ENCODE results near the gene CASKIN2. TPM values are rescaled to one million over a fixed set of nuclear protein-coding genes. Genes with fewer than 3 reads are reported as not detected.

CASKIN2 gene
- total RNA-seq, 1 experiment from 2014 or later = 8.4 TPM

GRCh38 chr17:75504347-75505151 is 10.8 kb downstream of the CASKIN2 start:
- DNase-seq (ENCODE audit: low spot score) = no peak

- no peak for DNase-seq (ENCODE audit: low spot score)
Measured at GRCh38 chr17:75503976-75504346, 11.4 kb downstream of the CASKIN2 start.

DNA sequence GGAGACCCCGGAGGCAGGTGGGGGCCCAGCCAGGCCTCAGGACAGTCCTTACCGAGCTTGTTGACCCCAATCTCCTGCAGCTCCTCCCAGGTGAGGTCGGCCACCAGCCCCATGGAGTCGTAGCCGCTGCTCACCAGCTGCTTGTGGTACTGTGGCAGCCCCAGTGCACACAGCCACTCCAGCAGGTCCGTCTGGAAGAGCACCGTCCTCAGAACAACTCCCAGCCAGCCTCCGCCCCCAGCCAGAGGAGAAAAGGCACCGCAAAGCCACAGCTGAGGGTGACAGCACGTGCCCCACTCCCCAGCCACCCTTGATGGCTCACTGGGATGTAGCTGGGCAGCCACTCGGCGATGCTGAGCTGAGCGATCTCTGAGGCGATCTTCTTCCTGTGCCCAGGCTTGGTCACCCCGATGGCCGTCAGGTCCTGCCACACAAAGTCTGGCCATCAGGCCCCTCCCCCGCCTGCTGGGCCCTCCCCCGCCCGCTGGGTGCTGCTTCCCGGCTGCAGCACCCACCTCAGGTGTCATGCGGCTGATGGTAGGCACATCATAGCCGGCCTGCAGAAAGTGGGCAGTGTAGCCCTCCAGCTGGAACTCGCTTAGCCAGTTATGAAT is 11.9 kb downstream of the CASKIN2 start:
- no peak for DNase-seq (ENCODE audit: low spot score)

GRCh38 chr17:75502721-75503329 is 12.5 kb downstream of the CASKIN2 start:
- no peak for DNase-seq (ENCODE audit: low spot score)

GRCh38 chr17:75502072-75502720 is 13.1 kb downstream of the CASKIN2 start:
- DNase-seq (ENCODE audit: low spot score) = no peak

GRCh38 chr17:75501378-75502071 is 13.8 kb downstream of the CASKIN2 start:
- no peak for DNase-seq (ENCODE audit: low spot score)

GRCh38 chr17:75500419-75501216 is 14.7 kb downstream of the CASKIN2 start:
- DNase-seq (ENCODE audit: low spot score) = no peak

- no peak for DNase-seq (ENCODE audit: low spot score)
Measured at GRCh38 chr17:75499313-75500022, 15.9 kb downstream of the CASKIN2 start.

DNA sequence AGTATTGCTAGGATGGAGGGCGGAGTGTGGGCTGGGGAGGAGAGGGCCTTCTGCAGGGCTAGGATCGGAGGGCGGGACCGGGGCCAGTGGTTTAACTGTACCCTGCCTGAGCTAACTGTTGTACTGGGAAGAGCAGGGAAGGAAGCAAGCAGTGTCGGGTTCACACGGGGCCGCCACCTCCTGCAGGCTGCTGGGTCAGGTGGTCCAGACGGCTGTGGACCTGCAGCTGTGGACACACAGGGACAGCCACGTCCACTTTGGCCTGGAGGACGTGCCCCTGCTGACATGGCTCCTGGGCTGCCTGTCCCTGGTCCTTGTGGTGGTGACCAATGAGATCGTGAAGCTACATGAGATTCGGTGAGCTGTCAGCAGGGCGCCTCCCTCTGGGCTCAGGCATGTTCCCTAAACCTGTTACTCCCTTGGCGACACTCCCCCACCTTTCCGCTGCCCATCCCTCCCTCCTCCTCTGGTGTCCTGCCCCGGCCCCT is 16.6 kb downstream of the CASKIN2 start:
- no peak for DNase-seq (ENCODE audit: low spot score)

DNA sequence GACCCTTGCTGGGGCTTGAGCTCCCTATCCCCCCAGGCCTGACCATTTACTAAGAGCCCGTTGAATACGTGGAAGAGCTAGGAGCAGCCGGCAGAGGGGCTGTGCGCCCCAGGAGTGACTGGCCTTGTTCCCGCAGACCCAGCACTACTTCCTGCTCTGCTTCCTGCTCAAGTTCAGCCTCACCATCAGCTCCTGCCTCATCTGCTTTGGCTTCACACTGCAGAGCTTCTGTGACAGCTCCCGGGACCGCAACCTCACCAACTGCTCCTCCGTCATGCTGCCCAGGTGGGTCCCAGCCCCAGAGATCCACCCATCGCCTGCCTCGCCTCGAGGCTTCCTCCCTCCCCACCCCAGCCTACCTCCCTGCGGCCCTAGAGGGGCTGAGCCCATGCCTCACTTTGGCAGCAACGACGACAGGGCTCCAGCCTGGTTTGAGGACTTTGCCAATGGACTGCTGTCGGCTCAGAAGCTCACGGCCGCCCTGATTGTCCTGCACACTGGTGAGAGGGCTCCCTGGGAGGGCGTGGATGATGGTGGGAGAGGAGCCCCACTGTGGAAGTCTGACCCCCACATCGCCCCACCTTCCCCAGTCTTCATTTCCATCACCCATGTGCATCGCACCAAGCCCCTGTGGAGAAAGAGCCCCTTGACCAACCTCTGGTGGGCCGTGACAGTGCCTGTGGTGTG is 17.2 kb downstream of the CASKIN2 start:
- DNase-seq (ENCODE audit: low spot score) = no peak

GRCh38 chr17:75496005-75496404 is 19.3 kb downstream of the CASKIN2 start:
- no peak for DNase-seq (ENCODE audit: low spot score)

DNA sequence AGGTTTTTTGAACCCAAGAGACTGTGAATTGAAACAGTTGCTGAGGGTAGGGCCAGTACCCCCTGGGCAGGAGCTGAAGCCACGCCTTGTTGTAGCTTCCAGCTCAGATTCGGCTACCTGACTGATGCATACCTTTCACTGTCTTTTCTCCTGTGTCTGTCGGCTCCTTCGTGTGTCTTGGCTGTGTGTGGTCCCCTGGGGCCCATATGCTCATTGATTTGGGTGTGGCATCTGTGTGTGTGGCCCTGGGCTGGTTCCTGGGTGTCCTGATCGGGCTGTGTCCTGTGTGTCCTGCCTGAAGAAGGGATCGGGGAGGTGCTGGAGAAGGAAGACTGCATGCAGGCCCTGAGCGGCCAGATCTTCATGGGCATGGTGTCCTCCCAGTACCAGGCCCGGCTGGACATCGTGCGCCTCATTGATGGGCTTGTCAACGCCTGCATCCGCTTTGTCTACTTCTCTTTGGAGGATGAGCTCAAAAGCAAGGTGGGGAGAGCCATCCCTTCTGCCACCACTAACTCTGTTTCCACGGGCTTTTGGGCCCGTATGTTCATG is 20.9 kb downstream of the CASKIN2 start:
- DNase-seq (ENCODE audit: low spot score) = no peak

GRCh38 chr17:75493476-75494129 is 21.7 kb downstream of the CASKIN2 start:
- DNase-seq (ENCODE audit: low spot score) = no peak

GRCh38 chr17:75492555-75493168 is 22.7 kb downstream of the CASKIN2 start:
- DNase-seq (ENCODE audit: low spot score) = no peak

- no peak for DNase-seq (ENCODE audit: low spot score)
Measured at GRCh38 chr17:75491680-75492079, 23.7 kb downstream of the CASKIN2 start.

DNA sequence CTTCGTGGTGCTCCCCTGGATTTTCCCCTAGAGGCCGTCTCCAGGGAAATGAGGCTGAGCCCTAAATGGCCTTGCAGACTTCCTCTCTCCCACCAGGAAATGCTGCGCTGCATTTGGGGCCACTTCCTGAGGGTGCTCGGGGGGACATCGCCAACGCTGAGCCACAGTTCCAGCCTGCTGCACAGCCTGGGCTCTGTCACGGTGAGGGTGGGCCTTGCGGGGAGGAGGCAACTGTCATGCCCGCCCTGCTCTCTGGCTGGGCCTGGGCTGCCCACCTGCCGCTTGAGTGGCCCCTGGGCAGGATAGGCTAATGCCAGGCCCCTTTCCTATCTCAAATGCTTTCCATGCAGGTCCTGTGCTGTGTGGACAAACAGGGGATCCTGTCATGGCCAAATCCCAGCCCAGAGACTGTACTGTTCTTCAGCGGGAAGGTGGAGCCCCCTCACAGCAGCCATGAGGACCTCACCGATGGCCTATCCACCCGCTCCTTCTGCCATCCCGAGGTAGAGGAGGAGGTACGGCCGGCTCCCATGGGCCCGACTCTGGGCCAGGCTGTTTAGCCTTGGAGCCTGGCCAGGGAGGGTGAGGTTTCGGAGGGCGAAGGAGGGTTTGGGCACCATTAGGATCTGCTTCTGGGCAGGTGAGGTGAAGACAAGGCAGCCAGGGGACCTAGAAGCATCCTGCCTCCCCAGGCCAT is 24.2 kb downstream of the CASKIN2 start:
- DNase-seq (ENCODE audit: low spot score) = no peak

GRCh38 chr17:75490173-75490743 is 25.1 kb downstream of the CASKIN2 start:
- DNase-seq (ENCODE audit: low spot score) = no peak
